ENCODE data around the gene ZFP64. TPM values are rescaled to one million over a fixed set of nuclear protein-coding genes. Genes with fewer than 3 reads are reported as not detected.

The ZFP64 gene
- total RNA-seq, 4 donors from 2014 or later = 7.0 to 15.4 (median 14.2) TPM

DNA sequence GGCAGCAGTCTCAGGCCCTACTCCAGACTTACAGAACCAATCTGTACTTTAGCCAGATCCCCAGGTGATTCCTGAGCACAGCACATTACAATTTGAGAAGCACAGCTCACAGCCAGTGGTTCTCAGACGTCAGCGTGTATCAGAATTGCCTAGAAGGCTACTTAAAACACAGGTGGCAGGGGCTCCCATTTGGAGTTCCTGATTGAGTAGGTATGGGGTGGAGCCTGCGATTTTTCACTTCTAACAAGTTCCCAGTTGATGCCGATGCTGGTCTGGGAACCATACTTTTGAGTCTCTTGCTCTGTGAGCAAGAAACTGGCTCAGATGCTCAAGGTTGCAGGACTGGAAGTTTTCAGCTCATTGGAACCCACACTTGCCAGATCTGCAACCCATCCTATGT, 89.5 kb downstream of the ZFP64 start:
- H3K9me3 ChIP-seq = no peaks in the 10 kb centered on the region
- no peak for TF ChIP-seq POLR2AphosphoS5 (IDR thresholded peaks at IDR 0.05)
- TF ChIP-seq EP300 (IDR thresholded peaks at IDR 0.05) = no peak
- TF ChIP-seq POLR2A (IDR thresholded peaks at IDR 0.05) = no peak
- TF ChIP-seq, protein P1, sequence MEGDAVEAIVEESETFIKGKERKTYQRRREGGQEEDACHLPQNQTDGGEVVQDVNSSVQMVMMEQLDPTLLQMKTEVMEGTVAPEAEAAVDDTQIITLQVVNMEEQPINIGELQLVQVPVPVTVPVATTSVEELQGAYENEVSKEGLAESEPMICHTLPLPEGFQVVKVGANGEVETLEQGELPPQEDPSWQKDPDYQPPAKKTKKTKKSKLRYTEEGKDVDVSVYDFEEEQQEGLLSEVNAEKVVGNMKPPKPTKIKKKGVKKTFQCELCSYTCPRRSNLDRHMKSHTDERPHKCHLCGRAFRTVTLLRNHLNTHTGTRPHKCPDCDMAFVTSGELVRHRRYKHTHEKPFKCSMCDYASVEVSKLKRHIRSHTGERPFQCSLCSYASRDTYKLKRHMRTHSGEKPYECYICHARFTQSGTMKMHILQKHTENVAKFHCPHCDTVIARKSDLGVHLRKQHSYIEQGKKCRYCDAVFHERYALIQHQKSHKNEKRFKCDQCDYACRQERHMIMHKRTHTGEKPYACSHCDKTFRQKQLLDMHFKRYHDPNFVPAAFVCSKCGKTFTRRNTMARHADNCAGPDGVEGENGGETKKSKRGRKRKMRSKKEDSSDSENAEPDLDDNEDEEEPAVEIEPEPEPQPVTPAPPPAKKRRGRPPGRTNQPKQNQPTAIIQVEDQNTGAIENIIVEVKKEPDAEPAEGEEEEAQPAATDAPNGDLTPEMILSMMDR (IDR thresholded peaks at IDR 0.05) = no peak
- H3K27me3 ChIP-seq = peaks cover 40% of the 10 kb centered on the region
- H3K27ac ChIP-seq = no peak overlapping the region
- WGBS, 2 donors (ENCODE audit: low coverage in 1 of 2) = 94% methylated on average over 4 of the region's 4 CpGs; no CpG with 5 or more reads in 1 of the 2 donors
- H3K4me1 ChIP-seq = peaks cover 0 to 31% (median 24%) of the 10 kb centered on the region in 3 donors
- ATAC-seq = no peak
- peaks cover 0 to 14% of the 10 kb centered on the region in 2 donors for H3K36me3 ChIP-seq
- no peak overlapping the region for H3K4me3 ChIP-seq
